GM12878 (cell line): ENCODE data around the gene GJD3. TPM values are rescaled to one million over a fixed set of nuclear protein-coding genes. Genes with fewer than 3 reads are reported as not detected.

Experiments
- ATAC-seq: fragments of 200-7000 bp; cut with Tn5 transposase; 3 replicates; pipeline ENCODE4 v1.9.1; 2020; ENCODE audit warnings: mild to moderate bottlenecking, moderate library complexity
- BruUV-seq: library from RNA; stranded (reverse); fragments of 400-500 nt; replicated peaks from 2 replicates; lab custom pipeline; 2021; lab: Mats Ljungman, UMichigan
- CTCF ChIA-PET: fragments of 300-600 bp; sonication (Branson Sonifier 250); formaldehyde crosslinking; extraction: SDS; loops from one replicate; lab custom pipeline; 2021; ENCODE audit warnings: inconsistent platforms; lab: Yijun Ruan, JAX
- POLR2A ChIA-PET: fragments of 350-600 bp; formaldehyde crosslinking; extraction: SDS; loops from one replicate; lab custom pipeline; 2021; ENCODE audit warnings: inconsistent platforms; lab: Charles Lee
- RAD21 ChIA-PET: fragments of 300-600 bp; sonication (Branson Sonifier 250); formaldehyde crosslinking; loops from one replicate; lab custom pipeline; 2023; ENCODE audit warnings: antibody characterized with exemption; ENCODE audit not compliant: unreplicated experiment; lab: Charles Lee
- SMC1A ChIA-PET: fragments of 300-600 bp; sonication (Branson Sonifier 250); formaldehyde crosslinking; loops from one replicate; lab custom pipeline; 2023; ENCODE audit not compliant: unreplicated experiment, uncharacterized antibody; lab: Charles Lee
- DNase-seq: peaks from one replicate; pipeline ENCODE4 v3.0.0-alpha.2; 2011; ENCODE audit warnings: low read depth, low spot score
- FAIRE-seq: peaks from 3 replicates; lab custom pipeline; 2011; peaks lifted over from hg19 to GRCh38; lab: Jason Lieb, UNC
- H2AFZ ChIP-seq: 2 replicates; pipeline ENCODE4 v1.6.0; 2011; ENCODE audit warnings: low read depth, low read length, control low read depth; ENCODE audit not compliant: control insufficient read depth
- H3K27ac ChIP-seq: 2 replicates; pipeline ENCODE4 v1.5.1; 2011; ENCODE audit warnings: control low read depth; ENCODE audit not compliant: control insufficient read depth, insufficient read depth
- H3K27me3 ChIP-seq, 2 experiments: replicated peaks in 1 of 2; 2 replicates each; pipeline versions ENCODE4 v1.6.0 to v1.6.1; 2011; ENCODE audit warnings: low read length in 1 of 2; ENCODE audit not compliant: control insufficient read depth in 2 of 2, insufficient read depth in 2 of 2
- H3K36me3 ChIP-seq, 2 experiments: 2 replicates each; pipeline ENCODE4 v1.5.1; 2011; ENCODE audit warnings: low read length in 1 of 2; ENCODE audit not compliant: control insufficient read depth in 2 of 2, insufficient read depth in 2 of 2
- H3K4me1 ChIP-seq: 2 replicates; pipeline ENCODE4 v1.6.1; 2011; ENCODE audit warnings: mild to moderate bottlenecking, low read length, moderate library complexity, mixed read lengths; ENCODE audit not compliant: control insufficient read depth, insufficient read depth
- H3K4me2 ChIP-seq: 2 replicates; pipeline ENCODE4 v1.6.0; 2011; ENCODE audit warnings: control low read depth; ENCODE audit not compliant: control insufficient read depth, insufficient read depth
- H3K4me3 ChIP-seq: fragments of 200-600 bp; sonication (generic); 2 replicates; pipeline ENCODE4 v1.5.1; 2016
- H3K79me2 ChIP-seq: 2 replicates; pipeline ENCODE4 v1.6.0; 2011; ENCODE audit warnings: low read length; ENCODE audit not compliant: control insufficient read depth, insufficient read depth
- H3K9ac ChIP-seq: 2 replicates; pipeline ENCODE4 v1.8.0; 2011; ENCODE audit warnings: low read length, control low read depth, mixed read lengths; ENCODE audit not compliant: control insufficient read depth, insufficient read depth
- H3K9me3 ChIP-seq: replicated peaks from 3 replicates; pipeline ENCODE4 v1.5.1; 2011; ENCODE audit warnings: mild to moderate bottlenecking, low read length; ENCODE audit not compliant: control insufficient read depth, insufficient read depth
- H4K20me1 ChIP-seq: 2 replicates; pipeline ENCODE4 v1.6.0; 2011; ENCODE audit not compliant: control insufficient read depth, insufficient read depth
- CBX5 ChIP-seq: sonication (generic); IDR thresholded peaks from 2 replicates; pipeline ENCODE4 v1.6.1; 2016; ENCODE audit warnings: low read depth, moderate library complexity, mild to moderate bottlenecking, inconsistent platforms
- CHD2 ChIP-seq: IDR thresholded peaks from 2 replicates; pipeline ENCODE4 v1.6.1; 2011; ENCODE audit warnings: low read depth, low read length, improper control_type of control experiment, borderline replicate concordance
- CREB1 ChIP-seq: IDR thresholded peaks from 2 replicates; pipeline ENCODE4 v1.6.1; 2012; ENCODE audit warnings: low read depth, mild to moderate bottlenecking, inconsistent platforms
- EGR1 ChIP-seq, 2 experiments: IDR thresholded peaks; 1 replicate in 1 of 2; 2 replicates in 1 of 2; pipeline ENCODE4 v1.6.1; 2011 to 2012; ENCODE audit warnings: low read depth in 2 of 2, low read length in 2 of 2, borderline replicate concordance in 1 of 2, mild to moderate bottlenecking in 1 of 2, moderate library complexity in 1 of 2
- EZH2 ChIP-seq: IDR thresholded peaks from 2 replicates; pipeline ENCODE4 v1.6.1; 2012; ENCODE audit warnings: low read depth, mild to moderate bottlenecking, control low read depth, inconsistent platforms, low read length, borderline replicate concordance; ENCODE audit not compliant: control insufficient read depth
- MYC ChIP-seq: IDR thresholded peaks from 2 replicates; pipeline ENCODE4 v1.6.1; 2011; ENCODE audit warnings: mild to moderate bottlenecking, low read length, moderate library complexity, inconsistent platforms; ENCODE audit not compliant: insufficient read depth, insufficient replicate concordance, insufficient read length, severe bottlenecking
- PAX5 ChIP-seq: IDR thresholded peaks from 2 replicates; pipeline ENCODE4 v1.6.1; 2011; ENCODE audit warnings: low read depth, low read length, borderline replicate concordance
- PBX3 ChIP-seq: IDR thresholded peaks from 2 replicates; pipeline ENCODE4 v1.6.1; 2011; ENCODE audit warnings: mild to moderate bottlenecking, low read depth, low read length, moderate library complexity; ENCODE audit not compliant: insufficient replicate concordance
- POU2F2 ChIP-seq: IDR thresholded peaks from 3 replicates; pipeline ENCODE4 v1.6.1; 2011; ENCODE audit warnings: low read depth, mild to moderate bottlenecking, low read length, borderline replicate concordance
- SREBF1 ChIP-seq: IDR thresholded peaks from 2 replicates; pipeline ENCODE4 v1.6.1; 2012; ENCODE audit warnings: mild to moderate bottlenecking, low read length
- TARDBP ChIP-seq: IDR thresholded peaks from 2 replicates; pipeline ENCODE4 v1.6.1; 2016; ENCODE audit warnings: borderline replicate concordance
- YY1 ChIP-seq: IDR thresholded peaks from 2 replicates; pipeline ENCODE4 v1.6.1; 2011; ENCODE audit warnings: low read depth, mild to moderate bottlenecking, low read length
- ZBTB33 ChIP-seq: fragments of 450-650 bp; IDR thresholded peaks from 2 replicates; pipeline ENCODE4 v1.6.1; 2017; ENCODE audit warnings: mild to moderate bottlenecking
- ZNF622 ChIP-seq: fragments of 450-650 bp; IDR thresholded peaks from 2 replicates; pipeline ENCODE4 v1.6.1; 2017; ENCODE audit warnings: mild to moderate bottlenecking, inconsistent platforms
- WGBS: methylation state at CpG from one replicate; pipeline ENCODE4 v1.1.6; 2016; ENCODE audit warnings: low lambda C conversion rate; ENCODE audit not compliant: insufficient replicate concordance, insufficient coverage; ENCODE audit errors: missing lambda C conversion rate; 5-methylcytosine and 5-hydroxymethylcytosine counted together
- in situ Hi-C: fragments of 300-500 bp; cut with MboI; formaldehyde crosslinking; loops from 9 replicates; pipeline ENCODE4 v1.14.3; 2018; ENCODE audit warnings: mixed read lengths
- intact Hi-C: fragments of 100-400 bp; cut with micrococcal nuclease; formaldehyde crosslinking; loops from one replicate; pipeline ENCODE4 v1.14.2; 2022; ENCODE audit not compliant: unreplicated experiment
- polyA plus RNA-seq, 11 experiments: library from polyadenylated mRNA; depleted of rRNA in 4 of 11; unstranded in 6 of 11; stranded (reverse) in 5 of 11; fragments of >200 nt; fragmentation: Nextera tagmentation in 4 of 11; fragmentation: Illumina TruSeq in 1 of 11; extraction: Ambion mirVana in 4 of 11; extraction: Trizol in 1 of 11; gene quantifications; 1 replicate in 1 of 11; 2 replicates in 10 of 11; pipeline versions ENCODE4 v1.2.1 to v1.2.3, GENCODE V29; 2011 to 2016; ENCODE audit warnings: inconsistent platforms in 2 of 11, missing spikeins in 2 of 11, low read depth in 1 of 11
- total RNA-seq, 4 experiments: library from RNA; depleted of rRNA in 3 of 4; stranded (reverse); fragments of >200 nt in 3 of 4; fragmentation: Illumina TruSeq in 1 of 4; extraction: Trizol in 1 of 4; gene quantifications; 2 replicates each; pipeline versions ENCODE4 v1.2.1 to v1.2.3, GENCODE V29; 2013 to 2021

GJD3 gene
- total and polyA plus RNA-seq, 10 of the 15 experiments (the other 5 are each of a cell fraction or from before 2014, with no cell fraction given) = 1.6 TPM; not detected in 9

GRCh38 chr17:40366076-40366860 is 1.7 kb upstream of the GJD3 start:
- WGBS = 75% methylated on average over 17 of the region's 18 CpGs
- ATAC-seq = no peak
- no peaks in the 10 kb centered on the region; the same call in 2 of the 3 replicates for H3K9me3 ChIP-seq
- intact Hi-C loops = no loop called here
- no peaks in the 10 kb centered on the region for H4K20me1 ChIP-seq
- RAD21 ChIA-PET = interaction anchor here (1.3 to 1.5 kb wide), 2 partner anchors 51 to 66 kb away, joined by 4 read pairs; partner anchors contain the start of gene TOP2A
- no peak overlapping the region for H3K4me2 ChIP-seq
- H3K27ac ChIP-seq = no peak overlapping the region
- H3K79me2 ChIP-seq = no peaks in the 10 kb centered on the region
- TF ChIP-seq EZH2 (no peak), ZNF622 (no peak), CBX5 (no peak), ZBTB33 (no peak), CHD2 (no peak), EGR1 (IDR thresholded peaks at IDR 0.05; ENCODE audit: borderline replicate concordance in 1 of 2, low read depth in 2 of 2, low read length in 2 of 2) (no peak), MYC (no peak), SREBF1 (no peak), POU2F2 (no peak), TARDBP (no peak), YY1 (no peak), PAX5 (no peak), PBX3 (no peak), CREB1 (no peak)
- no TSS peak for BruUV-seq
- H3K4me1 ChIP-seq = no peaks in the 10 kb centered on the region; the same call in none of the 2 replicates
- in situ Hi-C loops = no loop called here
- no peak overlapping the region for H3K9ac ChIP-seq
- H2AFZ ChIP-seq = no peak overlapping the region
- CTCF ChIA-PET = interaction anchor here (1.0 to 2.2 kb wide), 3 partner anchors 58 to 110 kb away, joined by 3 to 7 read pairs (median 4); partner anchors contain the start of gene RARA
- no peaks in the 10 kb centered on the region for H3K27me3 ChIP-seq
- FAIRE-seq = no peak
- H3K36me3 ChIP-seq = no peaks in the 10 kb centered on the region
- SMC1A ChIA-PET = interaction anchor here (1.9 kb wide), 1 partner anchor 166 kb away, joined by 7 read pairs; no protein-coding TSS in a partner anchor
- DNase-seq = no peak
- no peak overlapping the region for H3K4me3 ChIP-seq
- POLR2A ChIA-PET = interaction anchor here (0.5 kb wide), 1 partner anchor 72 kb away, joined by 3 read pairs; no protein-coding TSS in a partner anchor
